GM19193 (cell line): Measurements from ENCODE around the gene COL23A1.

Experiments used
- POLR2A ChIP-seq: IDR thresholded peaks from 4 replicates; pipeline ENCODE4 v1.6.1; 2011; ENCODE audit not compliant: insufficient read depth, insufficient read length; ENCODE audit errors: extremely low read depth

The COL23A1 gene

GRCh38 chr5:178376921-178377582, 213.1 kb downstream of the COL23A1 start:
- TF ChIP-seq POLR2A: no peak

GRCh38 chr5:178375348-178375747, 214.8 kb downstream of the COL23A1 start:
- no peak for TF ChIP-seq POLR2A

GRCh38 chr5:178373711-178374110, 216.5 kb downstream of the COL23A1 start:
- no peak for TF ChIP-seq POLR2A

GRCh38 chr5:178372142-178372571, 218.0 kb downstream of the COL23A1 start:
- no peak for TF ChIP-seq POLR2A

GRCh38 chr5:178371362-178372111, 218.7 kb downstream of the COL23A1 start:
- TF ChIP-seq POLR2A: no peak

GRCh38 chr5:178370102-178370501, 220.1 kb downstream of the COL23A1 start:
- TF ChIP-seq POLR2A: no peak

- TF ChIP-seq POLR2A: no peak
Measured at GRCh38 chr5:178368716-178369300, 221.4 kb downstream of the COL23A1 start.

GRCh38 chr5:178368274-178368673, 221.9 kb downstream of the COL23A1 start:
- TF ChIP-seq POLR2A: no peak

GRCh38 chr5:178367736-178368120, 222.5 kb downstream of the COL23A1 start:
- TF ChIP-seq POLR2A: no peak

GRCh38 chr5:178366998-178367735, 223.0 kb downstream of the COL23A1 start:
- TF ChIP-seq POLR2A: no peak

GRCh38 chr5:178365501-178366440, 224.4 kb downstream of the COL23A1 start:
- no peak for TF ChIP-seq POLR2A

GRCh38 chr5:178364326-178364675, 225.9 kb downstream of the COL23A1 start:
- TF ChIP-seq POLR2A: no peak

- no peak for TF ChIP-seq POLR2A
Measured at GRCh38 chr5:178363501-178364325, 226.5 kb downstream of the COL23A1 start.
